ENCODE results near the gene KCNJ9. TPM values are rescaled to one million over a fixed set of nuclear protein-coding genes. Genes with fewer than 3 reads are reported as not detected.

Gene KCNJ9
- polyA plus RNA-seq, 1 donor from 2014 or later: 8.0 TPM

GRCh38 chr1:160086456-160086892 lies 5.1 kb downstream of the KCNJ9 start:
- Histone ChIP-seq H3K9me2 (ENCODE audit: insufficient read depth, low read length) (no peaks in the 10 kb centered on the region), H3K9me3 (ENCODE audit: low read length) (no peaks in the 10 kb centered on the region), H3K27me3 (ENCODE audit: insufficient read depth, low read depth, low read length) (peaks cover 7% of the 10 kb centered on the region), H2AFZ (ENCODE audit: low read depth, low read length) (no peak overlapping the region), H3F3A (ENCODE audit: insufficient read depth, low read length, poor library complexity, severe bottlenecking) (no peaks in the 10 kb centered on the region), H3K4me2 (ENCODE audit: low read length) (no peak overlapping the region), H4K20me1 (ENCODE audit: insufficient read depth) (no peaks in the 10 kb centered on the region), H3K36me3 (ENCODE audit: insufficient read depth, low read length) (no peaks in the 10 kb centered on the region), H3K9ac (ENCODE audit: low read length) (no peak overlapping the region), H3K79me2 (replicated peaks; ENCODE audit: insufficient read depth, low read length) (no peaks in the 10 kb centered on the region), H3K4me3 (ENCODE audit: low read length) (no peak overlapping the region), H3K27ac (ENCODE audit: low read length) (no peak overlapping the region)
- TF ChIP-seq CTCF (IDR thresholded peaks at IDR 0.05; ENCODE audit: poor library complexity, severe bottlenecking): no peak
- no peak for TF ChIP-seq POLR2AphosphoS5 (IDR thresholded peaks at IDR 0.05)
- no peak for TF ChIP-seq REST (IDR thresholded peaks at IDR 0.05; ENCODE audit: borderline replicate concordance)
- TF ChIP-seq EZH2 (IDR thresholded peaks at IDR 0.05; ENCODE audit: borderline replicate concordance, insufficient read depth, low read length, poor library complexity, severe bottlenecking): no peak
- no peak for TF ChIP-seq RAD21 (conservative IDR thresholded peaks at IDR 0.05)
- TF ChIP-seq TAF1 (IDR thresholded peaks at IDR 0.05; ENCODE audit: low read depth): no peak
- TF ChIP-seq MXI1 (conservative IDR thresholded peaks at IDR 0.05; ENCODE audit: poor library complexity, severe bottlenecking): no peak
- no peak for TF ChIP-seq SMC3 (conservative IDR thresholded peaks at IDR 0.05; ENCODE audit: poor library complexity)

GRCh38 chr1:160087118-160087662 lies 5.9 kb downstream of the KCNJ9 start:
- no peaks in the 10 kb centered on the region for H4K20me1 ChIP-seq (ENCODE audit: insufficient read depth)
- H3K27ac ChIP-seq (ENCODE audit: low read length): no peak overlapping the region
- H3K79me2 ChIP-seq (replicated peaks; ENCODE audit: insufficient read depth, low read length): no peaks in the 10 kb centered on the region
- no peak overlapping the region for H3K4me3 ChIP-seq (ENCODE audit: low read length)
- no peaks in the 10 kb centered on the region for H3K9me3 ChIP-seq (ENCODE audit: low read length)
- no peaks in the 10 kb centered on the region for H3K36me3 ChIP-seq (ENCODE audit: insufficient read depth, low read length)
- no peak for TF ChIP-seq SMC3 (conservative IDR thresholded peaks at IDR 0.05; ENCODE audit: poor library complexity)
- no peak for TF ChIP-seq RAD21 (conservative IDR thresholded peaks at IDR 0.05)
- TF ChIP-seq TAF1 (IDR thresholded peaks at IDR 0.05; ENCODE audit: low read depth): no peak
- no peak for TF ChIP-seq POLR2AphosphoS5 (IDR thresholded peaks at IDR 0.05)
- no peak for TF ChIP-seq EP300 (conservative IDR thresholded peaks at IDR 0.05; ENCODE audit: poor library complexity, severe bottlenecking)
- no peak for TF ChIP-seq CTCF (IDR thresholded peaks at IDR 0.05; ENCODE audit: poor library complexity, severe bottlenecking)
- TF ChIP-seq MXI1 (conservative IDR thresholded peaks at IDR 0.05; ENCODE audit: poor library complexity, severe bottlenecking): no peak
- no peak for TF ChIP-seq REST (IDR thresholded peaks at IDR 0.05; ENCODE audit: borderline replicate concordance)
- TF ChIP-seq EZH2 (IDR thresholded peaks at IDR 0.05; ENCODE audit: borderline replicate concordance, insufficient read depth, low read length, poor library complexity, severe bottlenecking): no peak
- peaks cover 7% of the 10 kb centered on the region for H3K27me3 ChIP-seq (ENCODE audit: insufficient read depth, low read depth, low read length)
- no peaks in the 10 kb centered on the region for H3F3A ChIP-seq (ENCODE audit: insufficient read depth, low read length, poor library complexity, severe bottlenecking)
- H3K9me2 ChIP-seq (ENCODE audit: insufficient read depth, low read length): no peaks in the 10 kb centered on the region
- no peak overlapping the region for H3K9ac ChIP-seq (ENCODE audit: low read length)
- H3K4me2 ChIP-seq (ENCODE audit: low read length): no peak overlapping the region
- no peak overlapping the region for H2AFZ ChIP-seq (ENCODE audit: low read depth, low read length)

All from neural cell (in vitro differentiated cells).